Tibial nerve (tissue), 3 donors: ENCODE measurements around the gene GATAD2A.

Experiments used
- CTCF ChIP-seq, 5 experiments: fragments of 200-600 bp in 3 of 5; fragments of 450-650 bp in 2 of 5; sonication (generic) in 3 of 5; IDR thresholded peaks; one replicate each; pipeline ENCODE4 v1.5.1; 2016 to 2019; ENCODE audit warnings: antibody characterized with exemption in 5 of 5, mild to moderate bottlenecking in 3 of 5, moderate library complexity in 2 of 5
- POLR2A ChIP-seq, 2 donors: fragments of 450-650 bp; IDR thresholded peaks; one replicate each; pipeline ENCODE4 v1.6.1; 2017; ENCODE audit warnings: antibody characterized with exemption in 2 of 2, mild to moderate bottlenecking in 2 of 2, moderate library complexity in 2 of 2

GRCh38 chr19:19356901-19357566 lies 48.4 kb upstream of the GATAD2A start:
- TF ChIP-seq CTCF (IDR thresholded peaks at IDR 0.05) (no peak), POLR2A (IDR thresholded peaks at IDR 0.05) (no peak)
